Activated CD4-positive, alpha-beta T cell treated with anti-CD3 and anti-CD28 coated beads for 36 hours (primary cell): ENCODE measurements around the gene ARL6IP5. TPM values are rescaled to one million over a fixed set of nuclear protein-coding genes. Genes with fewer than 3 reads are reported as not detected.
A peak's percentile ranks its signal among the peaks of the same experiment; 100 is the strongest.

Experiments used
- ATAC-seq: fragments of 200-7000 bp; cut with Tn5 transposase; one replicate; pipeline ENCODE4 v1.10.0; 2021; ENCODE audit warnings: mild to moderate bottlenecking, moderate library complexity
- CTCF ChIA-PET: fragments of 350-600 bp; sonication (Branson Sonifier 250); formaldehyde crosslinking; loops from one replicate; lab custom pipeline; 2021; ENCODE audit warnings: antibody characterized with exemption; lab: Charles Lee
- POLR2A ChIA-PET: fragments of 350-600 bp; sonication (Branson Sonifier 250); formaldehyde crosslinking; loops from one replicate; lab custom pipeline; 2021; ENCODE audit warnings: antibody characterized with exemption, inconsistent platforms; lab: Charles Lee
- DNase-seq: peaks from one replicate; pipeline ENCODE4 v3.0.0-alpha.2; 2020
- H3K27ac Mint-ChIP-seq: one replicate; pipeline ENCODE4 v1.8.0; 2021; ENCODE audit warnings: mixed read lengths
- H3K27me3 Mint-ChIP-seq: one replicate; pipeline ENCODE4 v1.8.0; 2021; ENCODE audit warnings: mixed read lengths
- H3K36me3 Mint-ChIP-seq: one replicate; pipeline ENCODE4 v1.8.0; 2021; ENCODE audit warnings: low read depth, mixed read lengths
- H3K4me1 Mint-ChIP-seq: one replicate; pipeline ENCODE4 v1.8.0; 2021; ENCODE audit warnings: mixed read lengths
- H3K4me3 Mint-ChIP-seq: one replicate; pipeline ENCODE4 v1.8.0; 2021; ENCODE audit warnings: mild to moderate bottlenecking, moderate library complexity, mixed read lengths
- H3K9me3 Mint-ChIP-seq: one replicate; pipeline ENCODE4 v1.8.0; 2021; ENCODE audit warnings: low read depth, mixed read lengths
- intact Hi-C, 2 experiments: fragments of 100-400 bp; cut with DNase I in 1 of 2; cut with micrococcal nuclease in 1 of 2; formaldehyde crosslinking; loops; one replicate each; pipeline versions ENCODE4 v1.14.2 to v1.15.1; 2022 to 2024; cut with DNase I, micrococcal nuclease
- total RNA-seq, 2 experiments: library from RNA; stranded (reverse); gene quantifications; one replicate each; pipeline ENCODE4 v1.2.3, GENCODE V29; 2021

ARL6IP5 gene
- total RNA-seq, 2 experiments from 2014 or later = 60.4 to 76.0 TPM

DNA sequence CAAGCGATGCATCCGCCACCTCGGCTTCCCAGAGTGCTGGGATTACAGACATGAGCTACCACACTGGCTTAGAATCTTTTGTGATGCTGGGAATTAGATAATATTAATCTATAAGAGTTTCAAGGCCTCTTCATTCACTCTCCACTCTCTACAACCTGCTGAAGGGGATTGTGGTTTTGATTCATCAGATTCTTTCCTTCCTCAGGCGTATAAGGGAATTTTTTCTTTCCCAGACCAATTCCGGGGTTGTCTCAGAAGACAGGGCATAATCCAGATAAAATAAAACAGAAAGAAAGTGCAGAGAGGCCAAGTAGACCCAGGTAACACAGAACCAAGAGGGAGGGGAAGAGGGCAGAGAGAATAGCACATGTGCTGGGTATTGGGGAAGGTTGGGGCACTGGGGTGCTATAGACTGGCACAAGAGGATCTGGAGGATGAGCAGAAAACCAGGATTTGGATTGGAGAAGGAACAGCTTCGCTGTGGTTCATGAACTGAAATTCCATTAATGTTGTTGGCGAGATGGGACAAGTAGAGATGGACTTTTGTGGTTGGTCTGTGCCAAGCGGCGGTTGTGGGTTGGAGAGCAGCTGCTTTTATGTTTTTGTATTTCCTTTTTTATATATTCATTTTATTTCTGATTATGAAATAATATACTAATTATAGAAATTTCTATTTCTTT, 12.8 kb downstream of the ARL6IP5 start:
- no peak for DNase-seq
- no peaks in the 10 kb centered on the region for H3K27me3 Mint-ChIP-seq
- no peak for ATAC-seq
- peaks cover 60% of the 10 kb centered on the region for H3K36me3 Mint-ChIP-seq
- ChIA-PET CTCF (interaction anchor here (0.6 to 1.8 kb wide), 6 partner anchors 10 to 404 kb away, joined by 3 to 5 read pairs (median 3); no protein-coding TSS in a partner anchor), POLR2A (interaction anchor here (0.9 kb wide), 1 partner anchor 15 kb away, joined by 3 read pairs; no protein-coding TSS in a partner anchor)
- no peaks in the 10 kb centered on the region for H3K9me3 Mint-ChIP-seq
- no peak overlapping the region for H3K4me3 Mint-ChIP-seq
- peaks cover 71% of the 10 kb centered on the region for H3K4me1 Mint-ChIP-seq
- intact Hi-C loops = no loop called here
- H3K27ac Mint-ChIP-seq = peak overlapping the region; percentile 56

DNA sequence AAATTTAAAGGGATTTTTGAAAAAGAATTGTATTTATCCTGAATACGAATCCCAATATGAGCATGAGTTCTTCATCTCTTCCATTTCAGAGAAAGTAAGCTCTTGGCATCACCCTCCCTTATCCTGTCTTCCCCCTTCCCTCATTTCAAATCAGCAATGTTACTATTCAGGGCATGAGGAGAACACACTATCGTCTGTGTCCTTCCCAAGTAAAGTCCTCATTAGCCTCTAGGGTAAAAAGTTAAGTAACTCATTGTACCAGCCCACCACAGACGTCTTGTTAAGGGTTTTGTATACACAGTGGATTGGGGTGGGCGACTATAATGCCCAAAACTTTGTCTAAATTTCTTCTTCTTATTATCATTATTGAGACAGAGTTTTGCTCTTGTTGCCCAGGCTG, 14.8 kb downstream of the ARL6IP5 start:
- intact Hi-C loops = no loop called here
- peaks cover 64% of the 10 kb centered on the region for H3K4me1 Mint-ChIP-seq
- H3K9me3 Mint-ChIP-seq = no peaks in the 10 kb centered on the region
- H3K4me3 Mint-ChIP-seq = no peak overlapping the region
- peak overlapping the region; percentile 49 for H3K27ac Mint-ChIP-seq
- ATAC-seq = no peak
- ChIA-PET CTCF (interaction anchor here (0.5 to 2.0 kb wide), 8 partner anchors 9 to 208 kb away, joined by 3 to 8 read pairs (median 4); no protein-coding TSS in a partner anchor), POLR2A (no interaction called here)
- H3K36me3 Mint-ChIP-seq = peaks cover 63% of the 10 kb centered on the region
- DNase-seq = no peak
- H3K27me3 Mint-ChIP-seq = no peaks in the 10 kb centered on the region

DNA sequence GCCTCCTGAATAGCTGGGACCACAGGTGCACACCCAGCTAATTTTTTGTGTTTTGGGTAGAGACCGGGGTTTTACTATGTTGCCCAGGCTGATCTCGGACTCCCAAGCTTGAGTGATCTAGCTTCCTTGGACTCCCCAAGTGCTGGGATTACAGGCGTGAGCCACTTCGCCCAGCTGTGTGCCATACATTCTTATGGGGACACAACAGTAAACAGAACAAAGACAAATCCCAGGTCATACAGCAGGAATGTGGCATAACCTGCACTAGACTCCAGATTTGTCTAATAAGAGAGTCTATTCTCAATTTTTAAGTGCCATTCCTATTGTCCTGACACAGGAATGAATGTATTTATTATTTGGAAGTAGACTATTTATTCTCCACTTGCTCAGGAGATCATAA, 17.6 kb downstream of the ARL6IP5 start:
- no peak overlapping the region for H3K4me3 Mint-ChIP-seq
- H3K9me3 Mint-ChIP-seq = no peaks in the 10 kb centered on the region
- peaks cover 47% of the 10 kb centered on the region for H3K4me1 Mint-ChIP-seq
- no peaks in the 10 kb centered on the region for H3K27me3 Mint-ChIP-seq
- peaks cover 57% of the 10 kb centered on the region for H3K36me3 Mint-ChIP-seq
- DNase-seq = no peak
- CTCF ChIA-PET = interaction anchor here (0.6 to 0.9 kb wide), 2 partner anchors 10 to 86 kb away, joined by 3 read pairs; no protein-coding TSS in a partner anchor
- POLR2A ChIA-PET = no interaction called here
- ATAC-seq = no peak
- intact Hi-C loops = no loop called here
- H3K27ac Mint-ChIP-seq = no peak overlapping the region

DNA sequence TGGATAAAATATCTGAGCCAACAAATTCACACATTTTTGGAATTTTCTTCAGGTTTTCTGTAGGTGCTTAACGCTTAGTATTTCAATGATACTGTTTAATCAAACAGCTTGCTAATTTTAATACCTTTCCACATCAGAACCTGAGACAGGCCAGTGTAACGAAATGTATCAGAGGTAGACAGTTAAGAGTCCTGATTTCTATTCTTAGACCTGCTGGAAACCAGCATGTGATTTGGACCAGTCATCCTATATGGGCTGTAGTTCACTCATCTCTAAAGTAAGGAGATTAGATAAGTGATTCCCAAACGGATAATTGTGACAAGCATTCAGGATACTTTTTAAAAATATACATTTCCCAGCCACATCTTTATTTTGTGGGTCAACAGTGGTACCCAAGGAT, 18.4 kb downstream of the ARL6IP5 start:
- H3K4me1 Mint-ChIP-seq = peaks cover 44% of the 10 kb centered on the region
- H3K36me3 Mint-ChIP-seq = peaks cover 53% of the 10 kb centered on the region
- ChIA-PET CTCF (interaction anchor here (0.7 kb wide), 1 partner anchor 12 kb away, joined by 3 read pairs; no protein-coding TSS in a partner anchor), POLR2A (no interaction called here)
- intact Hi-C loops = no loop called here
- H3K9me3 Mint-ChIP-seq = no peaks in the 10 kb centered on the region
- H3K27me3 Mint-ChIP-seq = no peaks in the 10 kb centered on the region
- no peak for DNase-seq
- H3K4me3 Mint-ChIP-seq = no peak overlapping the region
- no peak for ATAC-seq
- no peak overlapping the region for H3K27ac Mint-ChIP-seq

DNA sequence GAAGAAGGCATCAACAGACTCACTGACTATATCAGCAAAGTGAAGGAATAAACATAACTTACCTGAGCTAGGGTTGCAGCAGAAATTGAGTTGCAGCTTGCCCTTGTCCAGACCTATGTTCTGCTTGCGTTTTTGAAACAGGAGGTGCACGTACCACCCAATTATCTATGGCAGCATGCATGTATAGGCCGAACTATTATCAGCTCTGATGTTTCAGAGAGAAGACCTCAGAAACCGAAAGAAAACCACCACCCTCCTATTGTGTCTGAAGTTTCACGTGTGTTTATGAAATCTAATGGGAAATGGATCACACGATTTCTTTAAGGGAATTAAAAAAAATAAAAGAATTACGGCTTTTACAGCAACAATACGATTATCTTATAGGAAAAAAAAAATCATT, 19.8 kb downstream of the ARL6IP5 start:
- POLR2A ChIA-PET = interaction anchor here (1.7 kb wide), 1 partner anchor 18 kb away, joined by 4 read pairs; no protein-coding TSS in a partner anchor
- intact Hi-C loops = no loop called here
- no peak for DNase-seq
- H3K27ac Mint-ChIP-seq = peak overlapping the region; percentile 64
- H3K4me3 Mint-ChIP-seq = no peak overlapping the region
- no peaks in the 10 kb centered on the region for H3K9me3 Mint-ChIP-seq
- H3K4me1 Mint-ChIP-seq = peaks cover 40% of the 10 kb centered on the region
- peaks cover 47% of the 10 kb centered on the region for H3K36me3 Mint-ChIP-seq
- CTCF ChIA-PET = interaction anchor here (1.2 to 2.7 kb wide), 2 partner anchors 16 to 22 kb away, joined by 4 to 16 read pairs; no protein-coding TSS in a partner anchor
- ATAC-seq = no peak
- H3K27me3 Mint-ChIP-seq = no peaks in the 10 kb centered on the region

DNA sequence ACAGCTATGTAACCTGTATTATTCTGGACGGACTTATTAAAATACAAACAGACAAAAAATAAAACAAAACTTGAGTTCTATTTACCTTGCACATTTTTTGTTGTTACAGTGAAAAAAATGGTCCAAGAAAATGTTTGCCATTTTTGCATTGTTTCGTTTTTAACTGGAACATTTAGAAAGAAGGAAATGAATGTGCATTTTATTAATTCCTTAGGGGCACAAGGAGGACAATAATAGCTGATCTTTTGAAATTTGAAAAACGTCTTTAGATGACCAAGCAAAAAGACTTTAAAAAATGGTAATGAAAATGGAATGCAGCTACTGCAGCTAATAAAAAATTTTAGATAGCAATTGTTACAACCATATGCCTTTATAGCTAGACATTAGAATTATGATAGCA, 20.6 kb downstream of the ARL6IP5 start:
- CTCF ChIA-PET = interaction anchor here (0.6 to 2.7 kb wide), 5 partner anchors 9 to 56 kb away, joined by 3 to 16 read pairs (median 4); no protein-coding TSS in a partner anchor
- H3K4me3 Mint-ChIP-seq = no peak overlapping the region
- intact Hi-C loops = no loop called here
- peaks cover 36% of the 10 kb centered on the region for H3K4me1 Mint-ChIP-seq
- H3K9me3 Mint-ChIP-seq = no peaks in the 10 kb centered on the region
- ATAC-seq = no peak
- H3K36me3 Mint-ChIP-seq = peaks cover 42% of the 10 kb centered on the region
- no peaks in the 10 kb centered on the region for H3K27me3 Mint-ChIP-seq
- POLR2A ChIA-PET = interaction anchor here (0.7 to 1.7 kb wide), 3 partner anchors 10 to 94 kb away, joined by 3 to 10 read pairs (median 4); no protein-coding TSS in a partner anchor
- H3K27ac Mint-ChIP-seq = peak overlapping the region; percentile 42
- DNase-seq = no peak

DNA sequence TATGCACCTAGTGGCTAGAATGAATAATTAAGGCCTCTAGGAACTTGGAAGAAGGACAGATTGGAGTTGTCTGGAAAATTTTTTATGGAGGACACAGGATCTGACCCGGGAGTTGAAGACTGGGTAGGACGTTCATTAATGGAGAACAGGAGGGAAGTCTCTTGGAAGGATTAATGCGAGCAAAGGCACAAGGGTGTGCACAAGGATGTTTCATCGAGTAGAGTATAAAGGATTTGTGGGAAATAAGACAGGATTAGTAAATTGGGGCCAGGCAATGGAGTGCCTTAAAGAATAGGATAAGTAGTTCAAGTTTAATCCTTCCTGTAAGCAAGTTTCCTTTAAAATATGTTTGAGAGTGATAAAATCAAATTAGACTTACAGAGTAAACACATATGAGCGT, 23.1 kb downstream of the ARL6IP5 start:
- POLR2A ChIA-PET = no interaction called here
- DNase-seq (no peak), ATAC-seq (no peak)
- peak overlapping the region; percentile 24 for H3K27ac Mint-ChIP-seq
- intact Hi-C loops = no loop called here
- H3K4me3 Mint-ChIP-seq = no peak overlapping the region
- peaks cover 24% of the 10 kb centered on the region for H3K36me3 Mint-ChIP-seq
- peaks cover 30% of the 10 kb centered on the region for H3K4me1 Mint-ChIP-seq
- CTCF ChIA-PET = interaction anchor here (0.7 to 1.6 kb wide), 4 partner anchors 12 to 197 kb away, joined by 3 to 6 read pairs (median 4); no protein-coding TSS in a partner anchor
- H3K9me3 Mint-ChIP-seq = no peaks in the 10 kb centered on the region
- no peaks in the 10 kb centered on the region for H3K27me3 Mint-ChIP-seq

DNA sequence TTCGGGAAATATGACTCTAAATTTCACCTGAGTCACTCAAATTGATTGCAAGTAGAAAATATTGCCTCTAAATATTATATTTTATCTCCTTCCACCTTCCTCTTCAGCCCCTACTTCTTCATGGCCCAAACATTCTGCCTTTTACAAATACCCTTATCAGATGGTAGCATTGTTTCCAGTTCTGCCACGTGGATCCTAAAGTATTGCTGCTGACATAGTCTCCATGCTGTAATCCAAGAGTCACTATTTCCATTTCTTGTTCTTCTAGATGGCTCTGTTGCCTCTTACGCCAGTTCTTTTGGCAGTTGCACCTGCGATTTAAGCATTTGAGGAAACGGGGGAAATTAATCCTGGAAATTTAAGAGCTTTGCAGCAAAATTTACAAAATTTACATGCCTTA, 24.1 kb downstream of the ARL6IP5 start:
- Mint-ChIP-seq H3K36me3 (peaks cover 18% of the 10 kb centered on the region), H3K4me3 (no peak overlapping the region), H3K27ac (no peak overlapping the region), H3K4me1 (peaks cover 29% of the 10 kb centered on the region), H3K9me3 (no peaks in the 10 kb centered on the region), H3K27me3 (no peaks in the 10 kb centered on the region)
- ATAC-seq (no peak), DNase-seq (no peak)
- intact Hi-C loops = no loop called here
- ChIA-PET CTCF (interaction anchor here (0.5 to 1.7 kb wide), 4 partner anchors 10 to 91 kb away, joined by 4 to 6 read pairs (median 4); no protein-coding TSS in a partner anchor), POLR2A (no interaction called here)

DNA sequence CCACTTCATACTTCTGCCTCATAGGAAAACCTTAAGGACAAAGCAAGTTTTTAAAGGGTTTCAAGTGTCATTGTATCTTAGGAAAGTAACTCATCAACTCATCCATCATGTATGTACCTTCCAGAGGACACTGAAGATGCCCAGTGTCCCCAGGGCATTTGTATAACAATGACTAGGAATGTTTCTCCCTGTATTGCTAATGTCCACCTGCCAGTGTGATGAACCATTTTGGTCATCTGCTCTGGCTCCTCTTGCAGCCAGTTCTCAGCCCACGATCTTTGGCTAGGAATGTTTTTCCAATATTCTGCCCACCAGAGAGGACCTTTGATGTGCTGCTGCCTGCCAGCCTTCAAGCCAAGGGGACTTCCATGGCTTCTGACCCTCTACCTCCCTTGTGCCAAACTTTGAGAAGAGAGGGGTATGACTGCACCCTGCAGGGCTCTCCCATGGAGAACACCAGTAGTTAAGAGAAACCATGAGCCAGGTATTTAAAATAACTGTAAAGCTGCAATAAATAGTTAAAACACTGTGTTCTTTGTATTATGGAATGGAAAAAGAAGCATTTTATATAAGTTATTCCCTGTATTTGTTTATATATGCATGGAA, 26.3 kb downstream of the ARL6IP5 start:
- intact Hi-C loops = no loop called here
- no peak overlapping the region for H3K27ac Mint-ChIP-seq
- CTCF ChIA-PET = interaction anchor here (1.9 kb wide), 1 partner anchor 10 kb away, joined by 5 read pairs; no protein-coding TSS in a partner anchor

DNA sequence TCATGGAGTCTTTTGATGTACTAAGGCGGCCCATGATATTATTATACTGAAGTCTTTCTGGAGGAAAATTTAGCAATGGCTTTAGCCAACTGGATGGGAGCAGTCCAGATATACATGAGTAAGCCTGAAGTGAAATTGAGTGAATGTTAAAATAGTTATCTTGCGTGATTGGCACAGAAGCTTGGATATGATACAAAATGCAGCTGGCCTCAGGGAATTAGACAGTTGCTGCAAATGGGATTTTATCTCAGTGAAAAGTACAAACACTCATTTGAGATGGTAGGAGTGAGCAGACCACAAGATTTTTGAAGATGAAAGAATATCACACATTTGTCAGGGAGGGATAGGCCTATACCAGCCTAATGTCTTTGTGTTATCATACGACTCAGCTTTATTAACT, 28.8 kb downstream of the ARL6IP5 start:
- DNase-seq = no peak
- Mint-ChIP-seq H3K36me3 (no peaks in the 10 kb centered on the region), H3K27me3 (no peaks in the 10 kb centered on the region), H3K9me3 (no peaks in the 10 kb centered on the region), H3K27ac (no peak overlapping the region), H3K4me3 (no peak overlapping the region), H3K4me1 (peaks cover 17% of the 10 kb centered on the region)
- intact Hi-C loops = no loop called here
- CTCF ChIA-PET = interaction anchor here (0.5 to 1.1 kb wide), 3 partner anchors 24 to 62 kb away, joined by 3 read pairs; partner anchors contain the start of gene TMF1
- POLR2A ChIA-PET = no interaction called here
- ATAC-seq = no peak

More for the DNA sequence above, 26.3 kb downstream of the ARL6IP5 start:
- DNase-seq = no peak
- no peaks in the 10 kb centered on the region for H3K27me3 Mint-ChIP-seq
- H3K4me1 Mint-ChIP-seq = peaks cover 24% of the 10 kb centered on the region
- POLR2A ChIA-PET = no interaction called here
- peaks cover under 1% of the 10 kb centered on the region for H3K36me3 Mint-ChIP-seq
- H3K9me3 Mint-ChIP-seq = no peaks in the 10 kb centered on the region
- ATAC-seq = no peak
- H3K4me3 Mint-ChIP-seq = no peak overlapping the region

DNA sequence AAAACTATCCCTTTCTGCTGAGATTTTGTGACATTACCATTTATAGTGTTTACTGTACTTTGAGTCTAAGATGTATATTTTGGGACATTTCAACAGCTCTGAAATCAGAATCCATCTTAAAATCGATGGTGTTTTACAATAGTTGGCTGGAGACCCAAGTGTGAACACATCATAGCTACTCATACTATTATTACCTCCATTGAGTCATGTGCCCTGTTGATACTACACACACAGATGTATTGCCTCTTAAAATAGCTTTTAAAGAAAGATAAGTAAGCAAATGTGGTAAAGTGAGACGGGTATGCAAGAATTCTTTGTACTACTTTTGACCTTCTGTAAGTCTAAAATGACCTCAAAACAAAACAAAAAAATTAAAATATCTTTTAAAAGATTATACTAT, 31.0 kb downstream of the ARL6IP5 start:
- ATAC-seq = no peak
- H3K9me3 Mint-ChIP-seq = no peaks in the 10 kb centered on the region

More for the DNA sequence above, 31.0 kb downstream of the ARL6IP5 start:
- H3K36me3 Mint-ChIP-seq = no peaks in the 10 kb centered on the region
- ChIA-PET CTCF (interaction anchor here (1.0 kb wide), 1 partner anchor 10 kb away, joined by 3 read pairs; no protein-coding TSS in a partner anchor), POLR2A (no interaction called here)
- no peak overlapping the region for H3K27ac Mint-ChIP-seq
- intact Hi-C loops = no loop called here
- H3K4me3 Mint-ChIP-seq = no peak overlapping the region
- no peaks in the 10 kb centered on the region for H3K27me3 Mint-ChIP-seq
- DNase-seq = no peak
- peaks cover 13% of the 10 kb centered on the region for H3K4me1 Mint-ChIP-seq
